Measurements from ENCODE around the gene VPS41.

DNA sequence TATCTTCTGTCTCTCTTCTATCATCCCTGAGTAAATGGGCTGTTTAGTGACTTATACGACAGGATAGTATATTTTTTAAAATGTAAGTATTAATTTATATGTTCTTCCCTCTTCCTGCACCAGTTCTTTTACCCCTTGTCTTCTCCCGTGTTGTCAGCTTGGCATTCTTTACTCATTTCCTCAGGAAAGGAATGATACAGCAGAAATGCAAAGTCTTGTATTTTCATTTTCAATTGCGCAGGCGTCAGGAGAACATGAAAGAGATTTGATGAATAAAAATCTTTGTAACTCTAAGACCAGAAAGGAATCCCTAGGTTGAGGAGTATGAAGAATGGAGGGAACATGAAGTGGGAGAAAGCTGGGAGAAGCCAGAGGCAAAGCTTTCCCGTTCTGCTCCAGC, 18.8 kb upstream of the VPS41 start:
- TF ChIP-seq, protein P1, sequence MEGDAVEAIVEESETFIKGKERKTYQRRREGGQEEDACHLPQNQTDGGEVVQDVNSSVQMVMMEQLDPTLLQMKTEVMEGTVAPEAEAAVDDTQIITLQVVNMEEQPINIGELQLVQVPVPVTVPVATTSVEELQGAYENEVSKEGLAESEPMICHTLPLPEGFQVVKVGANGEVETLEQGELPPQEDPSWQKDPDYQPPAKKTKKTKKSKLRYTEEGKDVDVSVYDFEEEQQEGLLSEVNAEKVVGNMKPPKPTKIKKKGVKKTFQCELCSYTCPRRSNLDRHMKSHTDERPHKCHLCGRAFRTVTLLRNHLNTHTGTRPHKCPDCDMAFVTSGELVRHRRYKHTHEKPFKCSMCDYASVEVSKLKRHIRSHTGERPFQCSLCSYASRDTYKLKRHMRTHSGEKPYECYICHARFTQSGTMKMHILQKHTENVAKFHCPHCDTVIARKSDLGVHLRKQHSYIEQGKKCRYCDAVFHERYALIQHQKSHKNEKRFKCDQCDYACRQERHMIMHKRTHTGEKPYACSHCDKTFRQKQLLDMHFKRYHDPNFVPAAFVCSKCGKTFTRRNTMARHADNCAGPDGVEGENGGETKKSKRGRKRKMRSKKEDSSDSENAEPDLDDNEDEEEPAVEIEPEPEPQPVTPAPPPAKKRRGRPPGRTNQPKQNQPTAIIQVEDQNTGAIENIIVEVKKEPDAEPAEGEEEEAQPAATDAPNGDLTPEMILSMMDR (conservative IDR thresholded peaks at IDR 0.05; ENCODE audit: low read length), result no peak
- no peak for TF ChIP-seq EZH2phosphoT487 (IDR thresholded peaks at IDR 0.05; ENCODE audit: borderline replicate concordance)

Data from Loucy (cell line).